Right atrium auricular region (tissue), 2 donors: ENCODE data around the gene WDR70. TPM values are rescaled to one million over a fixed set of nuclear protein-coding genes. Genes with fewer than 3 reads are reported as not detected.
"Not testable (repeated sequence)": the region's sequence is repeated elsewhere in the genome, so short reads cannot be mapped to it uniquely, and the experiment has no call there.

ENCODE experiments used
- DNase-seq: peaks from one replicate; pipeline ENCODE4 v3.0.0-alpha.2; 2019; ENCODE audit warnings: low spot score
- H3K27ac ChIP-seq, 2 donors: fragments of 200-600 bp; sonication (generic); 1 replicate in 1 of 2; 2 replicates in 1 of 2; pipeline ENCODE4 v1.5.1; 2016 to 2019
- H3K27me3 ChIP-seq, 2 donors: fragments of 200-600 bp; sonication (generic); one replicate each; pipeline versions ENCODE4 v1.5.1 to v1.6.0; 2017 to 2019
- H3K36me3 ChIP-seq: fragments of 200-600 bp; sonication (generic); one replicate; pipeline ENCODE4 v1.5.1; 2016
- H3K4me1 ChIP-seq, 2 donors: fragments of 200-600 bp; sonication (generic); one replicate each; pipeline versions ENCODE4 v1.5.1 to v1.6.0; 2017 to 2019
- H3K4me3 ChIP-seq, 2 donors: fragments of 200-600 bp; sonication (generic); 1 replicate in 1 of 2; 2 replicates in 1 of 2; pipeline ENCODE4 v1.5.1; 2017 to 2019; ENCODE audit warnings: mild to moderate bottlenecking in 1 of 2, moderate library complexity in 1 of 2
- H3K9me3 ChIP-seq, 2 donors: fragments of 200-600 bp; sonication (generic); one replicate each; pipeline ENCODE4 v1.5.1; 2019
- CTCF ChIP-seq, 2 donors: fragments of 200-600 bp; sonication (generic); IDR thresholded peaks; one replicate each; pipeline ENCODE4 v1.5.1; 2019; ENCODE audit warnings: antibody characterized with exemption in 2 of 2
- total RNA-seq, 2 donors: library from RNA; depleted of rRNA; stranded (reverse); fragments of >200 nt; gene quantifications; one replicate each; pipeline ENCODE4 v1.1.0, GENCODE V29; 2016

WDR70 gene
- total RNA-seq, 2 donors from 2014 or later: 8.2 to 12.2 TPM

- H3K36me3 ChIP-seq: no peaks in the 10 kb centered on the region
- no peak overlapping the region for H3K4me3 ChIP-seq
- TF ChIP-seq CTCF (IDR thresholded peaks at IDR 0.05): no peak
- no peaks in the 10 kb centered on the region for H3K4me1 ChIP-seq
- DNase-seq: no peak
- no peak overlapping the region for H3K27ac ChIP-seq
- H3K9me3 ChIP-seq: peaks cover 0 to 12% of the 10 kb centered on the region in 2 donors
- no peaks in the 10 kb centered on the region for H3K27me3 ChIP-seq
Measured at GRCh38 chr5:37772255-37772654, 393.1 kb downstream of the WDR70 start.

GRCh38 chr5:37773809-37774208 lies 394.7 kb downstream of the WDR70 start:
- Histone ChIP-seq H3K36me3 (no peaks in the 10 kb centered on the region), H3K27ac (no peak overlapping the region), H3K4me1 (no peaks in the 10 kb centered on the region), H3K4me3 (no peak overlapping the region), H3K9me3 (peaks cover 0 to 12% of the 10 kb centered on the region in 2 donors), H3K27me3 (no peaks in the 10 kb centered on the region)
- no peak for TF ChIP-seq CTCF (IDR thresholded peaks at IDR 0.05)
- no peak for DNase-seq

- no peaks in the 10 kb centered on the region for H3K27me3 ChIP-seq
- H3K4me1 ChIP-seq: no peaks in the 10 kb centered on the region
- H3K36me3 ChIP-seq: no peaks in the 10 kb centered on the region
- H3K4me3 ChIP-seq: no peak overlapping the region
- DNase-seq: no peak
- H3K27ac ChIP-seq: no peak overlapping the region
- H3K9me3 ChIP-seq: peaks cover 0 to 12% of the 10 kb centered on the region in 2 donors
- TF ChIP-seq CTCF (IDR thresholded peaks at IDR 0.05): peak in 1 of 2 donors; percentile 52
Measured at GRCh38 chr5:37774912-37775483, 395.9 kb downstream of the WDR70 start.

DNA sequence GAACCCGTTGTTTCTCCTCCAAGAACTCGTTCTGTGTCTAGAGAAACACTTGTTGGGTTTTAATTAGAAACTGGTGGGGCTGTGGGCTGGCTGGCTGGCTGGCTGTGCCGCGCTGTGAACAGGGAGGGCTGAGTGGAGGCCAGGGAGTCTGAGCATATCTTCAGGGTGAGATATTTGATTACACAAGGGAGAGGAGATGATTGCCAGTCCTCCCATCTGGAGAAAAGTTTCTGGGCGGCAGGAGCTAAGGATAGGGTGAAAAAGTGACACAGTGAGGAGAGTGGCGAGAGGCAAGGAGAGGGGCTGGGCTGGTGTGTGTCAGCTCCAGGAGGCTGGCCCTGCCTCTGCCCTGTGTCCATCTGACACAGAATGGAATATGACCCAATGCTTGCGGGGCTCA lies 397.7 kb downstream of the WDR70 start:
- H3K27ac ChIP-seq: no peak overlapping the region
- no peak for TF ChIP-seq CTCF (IDR thresholded peaks at IDR 0.05)
- H3K4me1 ChIP-seq: no peaks in the 10 kb centered on the region
- no peak overlapping the region for H3K4me3 ChIP-seq
- H3K27me3 ChIP-seq: no peaks in the 10 kb centered on the region
- no peaks in the 10 kb centered on the region for H3K36me3 ChIP-seq
- no peak for DNase-seq
- peaks cover 0 to 12% of the 10 kb centered on the region in 2 donors for H3K9me3 ChIP-seq

- Histone ChIP-seq H3K27ac (no peak overlapping the region), H3K9me3 (peaks cover 0 to 12% of the 10 kb centered on the region in 2 donors), H3K27me3 (no peaks in the 10 kb centered on the region), H3K4me3 (no peak overlapping the region), H3K36me3 (no peaks in the 10 kb centered on the region), H3K4me1 (no peaks in the 10 kb centered on the region)
- TF ChIP-seq CTCF (IDR thresholded peaks at IDR 0.05): no peak
- no peak for DNase-seq
Measured at GRCh38 chr5:37777432-37778130, 398.5 kb downstream of the WDR70 start.

- not testable (repeated sequence) for H3K27ac ChIP-seq, H3K4me1 ChIP-seq, H3K27me3 ChIP-seq, H3K4me3 ChIP-seq, H3K9me3 ChIP-seq, H3K36me3 ChIP-seq, DNase-seq
Measured at GRCh38 chr5:37781409-37781808, 402.3 kb downstream of the WDR70 start.
